ENCODE measurements around the gene KRT83. TPM values are rescaled to one million over a fixed set of nuclear protein-coding genes. Genes with fewer than 3 reads are reported as not detected.

KRT83 gene
- total and polyA plus RNA-seq, 12 donors, result not detected

DNA sequence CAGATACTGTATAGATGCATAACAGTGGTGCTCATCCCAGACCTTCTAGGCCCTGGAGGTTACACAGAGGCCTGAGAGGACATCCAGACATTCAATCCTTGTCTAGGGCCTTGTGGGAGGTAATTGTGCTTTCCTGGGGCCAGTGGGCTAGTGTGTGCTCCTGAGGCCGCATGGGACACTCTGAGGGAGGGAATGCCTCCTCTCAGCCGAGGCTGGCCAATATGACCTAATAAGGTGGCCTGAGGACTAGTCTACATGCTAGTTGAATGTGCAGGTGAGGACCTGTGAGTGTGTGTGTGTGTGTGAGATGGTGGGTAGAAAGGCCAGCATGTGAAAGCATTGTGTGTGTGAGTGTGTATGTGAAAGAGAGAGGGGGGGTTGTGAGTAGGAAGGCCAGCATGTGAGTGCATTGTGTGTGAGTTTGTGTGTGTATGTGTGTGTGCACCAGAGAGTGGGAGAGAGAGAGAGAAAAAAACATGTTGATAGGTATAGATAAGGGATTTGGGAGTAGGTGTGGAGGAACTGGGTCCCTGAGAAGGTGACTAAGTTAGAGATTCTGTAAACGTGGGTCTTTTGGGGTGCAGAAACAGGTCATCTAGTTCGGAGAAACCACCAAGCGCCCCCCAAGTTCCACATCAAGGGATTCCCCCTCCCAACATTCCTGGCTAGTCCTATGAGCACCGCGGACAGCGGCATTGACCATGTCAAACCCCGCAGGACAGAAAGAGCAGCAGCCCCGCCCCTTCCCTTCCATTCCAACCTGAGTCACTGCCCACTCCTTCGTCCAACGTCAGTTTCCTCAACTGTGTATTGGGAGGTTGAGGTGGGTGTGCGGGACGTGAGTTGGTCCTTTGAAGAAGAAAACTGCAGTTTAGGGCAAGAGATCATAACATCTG is 20.2 kb downstream of the KRT83 start:
- no peaks in the 10 kb centered on the region for H3K9me3 ChIP-seq (replicated peaks in 1 of 3)
- no peaks in the 10 kb centered on the region for H3K27me3 ChIP-seq
- no peak overlapping the region for H3K4me3 ChIP-seq
- WGBS, 4 donors, result 52 to 60% (median 56%) methylated on average over 13 to 14 of the region's 14 CpGs
- intact Hi-C loops (cut with DNase I), result no loop called here
- H3K36me3 ChIP-seq (replicated peaks in 1 of 2), result no peaks in the 10 kb centered on the region
- TF ChIP-seq, protein P1, sequence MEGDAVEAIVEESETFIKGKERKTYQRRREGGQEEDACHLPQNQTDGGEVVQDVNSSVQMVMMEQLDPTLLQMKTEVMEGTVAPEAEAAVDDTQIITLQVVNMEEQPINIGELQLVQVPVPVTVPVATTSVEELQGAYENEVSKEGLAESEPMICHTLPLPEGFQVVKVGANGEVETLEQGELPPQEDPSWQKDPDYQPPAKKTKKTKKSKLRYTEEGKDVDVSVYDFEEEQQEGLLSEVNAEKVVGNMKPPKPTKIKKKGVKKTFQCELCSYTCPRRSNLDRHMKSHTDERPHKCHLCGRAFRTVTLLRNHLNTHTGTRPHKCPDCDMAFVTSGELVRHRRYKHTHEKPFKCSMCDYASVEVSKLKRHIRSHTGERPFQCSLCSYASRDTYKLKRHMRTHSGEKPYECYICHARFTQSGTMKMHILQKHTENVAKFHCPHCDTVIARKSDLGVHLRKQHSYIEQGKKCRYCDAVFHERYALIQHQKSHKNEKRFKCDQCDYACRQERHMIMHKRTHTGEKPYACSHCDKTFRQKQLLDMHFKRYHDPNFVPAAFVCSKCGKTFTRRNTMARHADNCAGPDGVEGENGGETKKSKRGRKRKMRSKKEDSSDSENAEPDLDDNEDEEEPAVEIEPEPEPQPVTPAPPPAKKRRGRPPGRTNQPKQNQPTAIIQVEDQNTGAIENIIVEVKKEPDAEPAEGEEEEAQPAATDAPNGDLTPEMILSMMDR (IDR thresholded peaks at IDR 0.05), result no peak
- no peak for TF ChIP-seq POLR2A (IDR thresholded peaks at IDR 0.05)
- DNase-seq, result no peak
- H3K4me1 ChIP-seq (replicated peaks in 1 of 2), result no peaks in the 10 kb centered on the region
- no peak overlapping the region for H3K27ac ChIP-seq

DNA sequence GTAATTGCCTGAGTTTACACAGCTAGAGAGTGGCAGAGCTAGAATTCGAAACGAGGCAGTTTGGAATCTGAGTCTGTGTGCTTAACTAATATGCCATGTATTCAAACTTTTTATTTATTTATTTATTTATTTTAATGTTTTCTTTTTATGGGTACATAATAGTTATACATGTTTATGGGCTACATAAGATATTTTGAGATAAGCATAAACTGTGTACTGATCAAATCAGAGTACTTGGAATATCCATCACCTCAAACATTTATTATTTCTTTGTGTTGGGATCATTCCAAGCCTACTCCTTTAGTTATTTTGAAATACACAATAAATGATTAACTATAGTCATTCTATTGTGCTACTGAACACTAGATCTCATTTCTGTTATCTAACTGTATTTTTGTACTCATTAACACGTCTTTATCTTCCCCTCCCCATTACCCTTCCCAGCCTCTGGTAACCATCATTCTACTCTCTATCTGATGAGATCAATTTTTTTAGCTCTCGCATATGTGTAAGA is 22.5 kb downstream of the KRT83 start:
- intact Hi-C loops (cut with DNase I), result no loop called here
- Histone ChIP-seq H3K4me1 (replicated peaks in 1 of 2) (no peaks in the 10 kb centered on the region), H3K27ac (no peak overlapping the region), H3K27me3 (no peaks in the 10 kb centered on the region), H3K36me3 (replicated peaks in 1 of 2) (no peaks in the 10 kb centered on the region), H3K9me3 (replicated peaks in 1 of 3) (no peaks in the 10 kb centered on the region), H3K4me3 (no peak overlapping the region)
- no peak for TF ChIP-seq POLR2A (IDR thresholded peaks at IDR 0.05)
- TF ChIP-seq, protein P1 (IDR thresholded peaks at IDR 0.05), result no peak
- 64 to 69% (median 66%) methylated on average over 4 of the region's 4 CpGs for WGBS, 4 donors
- DNase-seq, result no peak

DNA sequence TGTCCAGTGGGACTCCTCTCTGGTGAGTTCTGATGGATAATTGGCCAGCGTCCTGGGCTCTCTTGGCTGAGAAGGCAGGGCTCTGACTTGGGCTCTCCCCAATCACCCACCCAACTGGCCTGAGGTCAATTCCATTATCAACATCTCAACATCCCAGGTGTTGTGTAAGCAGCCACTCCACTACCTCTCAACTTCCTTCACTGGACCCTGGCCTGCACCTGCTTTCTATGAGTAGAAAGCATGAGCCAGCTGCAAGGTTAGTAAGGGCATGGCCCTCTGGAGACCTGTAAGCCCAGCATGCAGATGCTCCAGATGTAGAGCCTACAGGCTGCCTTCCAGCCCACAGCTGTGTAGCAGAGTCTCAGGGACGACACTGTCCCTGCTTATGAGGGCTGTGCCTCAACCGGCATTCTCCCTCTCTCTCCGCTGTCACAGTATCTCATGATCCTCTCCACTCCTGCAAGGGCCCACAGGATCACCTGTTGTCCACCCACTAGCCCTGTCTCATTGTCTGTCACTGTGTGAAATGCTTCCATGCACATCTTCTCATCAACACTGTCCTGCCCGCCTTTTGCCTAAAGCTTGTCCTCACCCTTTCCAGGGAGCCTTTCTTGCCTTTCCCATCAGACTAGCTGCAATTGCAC is 24.5 kb downstream of the KRT83 start:
- DNase-seq, result no peak
- TF ChIP-seq, protein P1 (IDR thresholded peaks at IDR 0.05), result no peak
- TF ChIP-seq POLR2A (IDR thresholded peaks at IDR 0.05), result no peak
- Histone ChIP-seq H3K27me3 (no peaks in the 10 kb centered on the region), H3K36me3 (replicated peaks in 1 of 2) (no peaks in the 10 kb centered on the region), H3K9me3 (replicated peaks in 1 of 3) (no peaks in the 10 kb centered on the region), H3K27ac (no peak overlapping the region), H3K4me1 (replicated peaks in 1 of 2) (no peaks in the 10 kb centered on the region), H3K4me3 (no peak overlapping the region)
- 85 to 98% (median 93%) methylated on average over 5 of the region's 5 CpGs for WGBS, 4 donors
- intact Hi-C loops (cut with DNase I), result no loop called here

DNA sequence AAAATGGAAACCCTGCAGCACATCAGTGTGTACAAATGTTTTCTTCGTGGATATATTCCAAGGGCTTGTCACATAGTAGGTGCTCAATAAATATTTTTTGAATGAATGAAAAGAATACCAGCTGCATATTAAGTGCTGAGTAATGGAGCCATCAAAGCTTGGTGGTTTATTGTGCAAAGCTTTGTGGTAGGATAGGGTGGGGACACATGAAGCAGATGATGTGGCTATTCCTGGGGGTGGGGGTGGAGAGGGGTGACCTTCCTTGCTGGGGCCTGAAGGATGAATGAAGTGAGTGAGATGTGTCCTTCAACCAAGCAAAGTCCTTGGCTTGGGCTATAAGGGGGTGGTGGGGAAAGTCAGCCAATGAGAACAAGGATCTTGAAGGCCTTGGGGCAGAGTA is 25.5 kb downstream of the KRT83 start:
- H3K9me3 ChIP-seq (replicated peaks in 1 of 3), result no peaks in the 10 kb centered on the region
- no peak overlapping the region for H3K4me3 ChIP-seq
- 65 to 84% (median 73%) methylated on average over 1 of the region's 1 CpG for WGBS, 4 donors
- no peak overlapping the region for H3K27ac ChIP-seq
- H3K27me3 ChIP-seq, result no peaks in the 10 kb centered on the region
- DNase-seq, result peak in 1 of 7 donors; percentile 3
- H3K4me1 ChIP-seq (replicated peaks in 1 of 2), result no peaks in the 10 kb centered on the region
- intact Hi-C loops (cut with DNase I), result no loop called here
- H3K36me3 ChIP-seq (replicated peaks in 1 of 2), result no peaks in the 10 kb centered on the region
- TF ChIP-seq POLR2A (IDR thresholded peaks at IDR 0.05), result no peak
- TF ChIP-seq, protein P1 (IDR thresholded peaks at IDR 0.05), result no peak
